Measurements from ENCODE around the gene SUSD6.
A peak's percentile ranks its signal among the peaks of the same experiment; 100 is the strongest.
"Not testable (repeated sequence)": the region's sequence is repeated elsewhere in the genome, so short reads cannot be mapped to it uniquely, and the experiment has no call there.

SUSD6 gene

GRCh38 chr14:69695322-69696203 is 84.2 kb downstream of the SUSD6 start:
- peak; percentile 40 for DNase-seq (ENCODE audit: low spot score)

- no peak for DNase-seq (ENCODE audit: low spot score)
Observed at GRCh38 chr14:69696204-69696527, 84.8 kb downstream of the SUSD6 start.

- DNase-seq (ENCODE audit: low spot score): no peak
Observed at GRCh38 chr14:69696633-69697557, 85.5 kb downstream of the SUSD6 start.

GRCh38 chr14:69698572-69698971 is 87.2 kb downstream of the SUSD6 start:
- no peak for DNase-seq (ENCODE audit: low spot score)

- not testable (repeated sequence) for DNase-seq (ENCODE audit: low spot score)
Observed at GRCh38 chr14:69699243-69699642, 87.8 kb downstream of the SUSD6 start.

GRCh38 chr14:69699748-69700303 is 88.4 kb downstream of the SUSD6 start:
- no peak for DNase-seq (ENCODE audit: low spot score)

- no peak for DNase-seq (ENCODE audit: low spot score)
Observed at GRCh38 chr14:69700575-69700974, 89.2 kb downstream of the SUSD6 start.

- no peak for DNase-seq (ENCODE audit: low spot score)
Observed at GRCh38 chr14:69701291-69701690, 89.9 kb downstream of the SUSD6 start.

GRCh38 chr14:69701857-69702256 is 90.5 kb downstream of the SUSD6 start:
- DNase-seq (ENCODE audit: low spot score): no peak

GRCh38 chr14:69703047-69704039 is 91.9 kb downstream of the SUSD6 start:
- no peak for DNase-seq (ENCODE audit: low spot score)

GRCh38 chr14:69704319-69704718 is 92.9 kb downstream of the SUSD6 start:
- DNase-seq (ENCODE audit: low spot score): no peak

GRCh38 chr14:69705706-69706105 is 94.3 kb downstream of the SUSD6 start:
- no peak for DNase-seq (ENCODE audit: low spot score)

- DNase-seq (ENCODE audit: low spot score): no peak
Observed at GRCh38 chr14:69708049-69708448, 96.7 kb downstream of the SUSD6 start.

GRCh38 chr14:69708586-69709560 is 97.5 kb downstream of the SUSD6 start:
- DNase-seq (ENCODE audit: low spot score): no peak

GRCh38 chr14:69710378-69710777 is 99.0 kb downstream of the SUSD6 start:
- DNase-seq (ENCODE audit: low spot score): no peak

- DNase-seq (ENCODE audit: low spot score): no peak
Observed at GRCh38 chr14:69711065-69711464, 99.7 kb downstream of the SUSD6 start.

GRCh38 chr14:69711477-69711876 is 100.1 kb downstream of the SUSD6 start:
- no peak for DNase-seq (ENCODE audit: low spot score)

- peak; percentile 19 for DNase-seq (ENCODE audit: low spot score)
Observed at GRCh38 chr14:69711881-69712560, 100.6 kb downstream of the SUSD6 start.

GRCh38 chr14:69712599-69713088 is 101.2 kb downstream of the SUSD6 start:
- DNase-seq (ENCODE audit: low spot score): no peak

Measured in AG20443 (cell line).